ENCODE results near the gene RTN4RL2. TPM values are rescaled to one million over a fixed set of nuclear protein-coding genes. Genes with fewer than 3 reads are reported as not detected.

Gene RTN4RL2
- total and polyA plus RNA-seq, 9 of the 15 experiments (the other 6 are each of a cell fraction or from before 2014, with no cell fraction given): 0.06 to 1.9 (median 0.34) TPM; not detected in 4

DNA sequence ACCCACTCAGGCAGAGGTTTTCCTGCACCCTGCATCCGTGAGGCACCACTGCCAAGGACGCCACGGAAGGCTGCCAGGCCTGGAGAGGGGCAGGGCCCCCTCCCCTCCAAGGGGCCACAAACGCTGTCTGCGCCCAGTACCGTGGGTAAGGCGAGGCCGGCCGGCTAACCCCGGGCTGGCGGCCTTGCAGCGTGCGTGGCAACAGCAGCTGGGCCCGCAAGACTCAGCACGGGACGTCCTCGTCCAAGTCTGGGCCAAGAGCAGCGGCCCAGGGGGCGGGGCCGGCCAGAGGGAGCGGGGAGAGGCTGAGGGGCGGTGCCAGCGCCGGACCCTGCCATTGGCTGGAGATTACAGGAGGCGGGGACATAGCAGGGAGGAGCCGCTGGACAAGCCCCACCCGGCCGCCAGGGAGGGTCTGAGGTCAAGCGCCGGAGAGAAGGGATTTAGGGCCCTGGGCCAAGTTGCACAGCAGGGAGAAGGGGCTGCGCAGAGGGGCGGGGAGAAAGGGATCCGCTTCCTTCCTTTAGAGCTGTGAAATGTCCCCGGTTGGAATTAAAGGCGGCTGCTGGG is 39.2 kb downstream of the RTN4RL2 start (continued):
- TF ChIP-seq NFYB (IDR thresholded peaks at IDR 0.05; ENCODE audit: extremely low read depth, insufficient read length): peak; percentile 68
- TF ChIP-seq HDAC2 (IDR thresholded peaks at IDR 0.05): 0 out of 2 replicates have a peak, but pooled peaks have one; percentile 41
- TF ChIP-seq XRCC5 (IDR thresholded peaks at IDR 0.05; ENCODE audit: low read depth, low read length): 0 out of 2 replicates have a peak, but pooled peaks have one; percentile 34
- TF ChIP-seq SP1 (CRISPR knock-in tag; IDR thresholded peaks at IDR 0.05): peak; percentile 71
- TF ChIP-seq, protein P1, sequence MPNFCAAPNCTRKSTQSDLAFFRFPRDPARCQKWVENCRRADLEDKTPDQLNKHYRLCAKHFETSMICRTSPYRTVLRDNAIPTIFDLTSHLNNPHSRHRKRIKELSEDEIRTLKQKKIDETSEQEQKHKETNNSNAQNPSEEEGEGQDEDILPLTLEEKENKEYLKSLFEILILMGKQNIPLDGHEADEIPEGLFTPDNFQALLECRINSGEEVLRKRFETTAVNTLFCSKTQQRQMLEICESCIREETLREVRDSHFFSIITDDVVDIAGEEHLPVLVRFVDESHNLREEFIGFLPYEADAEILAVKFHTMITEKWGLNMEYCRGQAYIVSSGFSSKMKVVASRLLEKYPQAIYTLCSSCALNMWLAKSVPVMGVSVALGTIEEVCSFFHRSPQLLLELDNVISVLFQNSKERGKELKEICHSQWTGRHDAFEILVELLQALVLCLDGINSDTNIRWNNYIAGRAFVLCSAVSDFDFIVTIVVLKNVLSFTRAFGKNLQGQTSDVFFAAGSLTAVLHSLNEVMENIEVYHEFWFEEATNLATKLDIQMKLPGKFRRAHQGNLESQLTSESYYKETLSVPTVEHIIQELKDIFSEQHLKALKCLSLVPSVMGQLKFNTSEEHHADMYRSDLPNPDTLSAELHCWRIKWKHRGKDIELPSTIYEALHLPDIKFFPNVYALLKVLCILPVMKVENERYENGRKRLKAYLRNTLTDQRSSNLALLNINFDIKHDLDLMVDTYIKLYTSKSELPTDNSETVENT (CRISPR knock-in tag; IDR thresholded peaks at IDR 0.05): no peak
- no peak for TF ChIP-seq ZNF311 (CRISPR knock-in tag; IDR thresholded peaks at IDR 0.05)
- TF ChIP-seq BHLHE40 (IDR thresholded peaks at IDR 0.05; ENCODE audit: low read length): peak; percentile 79
- no peak for TF ChIP-seq NR4A1 (CRISPR knock-in tag; IDR thresholded peaks at IDR 0.05)
- TF ChIP-seq NR4A1 (tag; IDR thresholded peaks at IDR 0.05): no peak
- TF ChIP-seq CREB1 (IDR thresholded peaks at IDR 0.05): no peak
- no peak for TF ChIP-seq CREB1 (CRISPR knock-in tag; IDR thresholded peaks at IDR 0.05)
- no peak for TF ChIP-seq ETV6 (IDR thresholded peaks at IDR 0.05; ENCODE audit: borderline replicate concordance in 1 of 2, low read depth in 2 of 2, low read length in 1 of 2)
- TF ChIP-seq ETV6 (CRISPR knock-in tag; IDR thresholded peaks at IDR 0.05; ENCODE audit: borderline replicate concordance): no peak
- TF ChIP-seq GABPB1 (CRISPR knock-in tag; IDR thresholded peaks at IDR 0.05): peak; percentile 13; the same call in 1 of the 2 replicates
- TF ChIP-seq ZNF778 (CRISPR knock-in tag; IDR thresholded peaks at IDR 0.05): no peak
- TF ChIP-seq, protein P2, sequence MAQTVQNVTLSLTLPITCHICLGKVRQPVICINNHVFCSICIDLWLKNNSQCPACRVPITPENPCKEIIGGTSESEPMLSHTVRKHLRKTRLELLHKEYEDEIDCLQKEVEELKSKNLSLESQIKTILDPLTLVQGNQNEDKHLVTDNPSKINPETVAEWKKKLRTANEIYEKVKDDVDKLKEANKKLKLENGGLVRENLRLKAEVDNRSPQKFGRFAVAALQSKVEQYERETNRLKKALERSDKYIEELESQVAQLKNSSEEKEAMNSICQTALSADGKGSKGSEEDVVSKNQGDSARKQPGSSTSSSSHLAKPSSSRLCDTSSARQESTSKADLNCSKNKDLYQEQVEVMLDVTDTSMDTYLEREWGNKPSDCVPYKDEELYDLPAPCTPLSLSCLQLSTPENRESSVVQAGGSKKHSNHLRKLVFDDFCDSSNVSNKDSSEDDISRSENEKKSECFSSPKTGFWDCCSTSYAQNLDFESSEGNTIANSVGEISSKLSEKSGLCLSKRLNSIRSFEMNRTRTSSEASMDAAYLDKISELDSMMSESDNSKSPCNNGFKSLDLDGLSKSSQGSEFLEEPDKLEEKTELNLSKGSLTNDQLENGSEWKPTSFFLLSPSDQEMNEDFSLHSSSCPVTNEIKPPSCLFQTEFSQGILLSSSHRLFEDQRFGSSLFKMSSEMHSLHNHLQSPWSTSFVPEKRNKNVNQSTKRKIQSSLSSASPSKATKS (CRISPR knock-in tag; IDR thresholded peaks at IDR 0.05): no peak
- TF ChIP-seq MBD2 (IDR thresholded peaks at IDR 0.05; ENCODE audit: borderline replicate concordance, low read depth): 0 out of 2 replicates have a peak, but pooled peaks have one; percentile 32
- TF ChIP-seq ZNF239 (CRISPR knock-in tag; IDR thresholded peaks at IDR 0.05): no peak
- TF ChIP-seq JUND (IDR thresholded peaks at IDR 0.05; ENCODE audit: borderline replicate concordance, low read depth, low read length): peak; percentile 16; the same call in 1 of the 2 replicates
- TF ChIP-seq JUND (tag; IDR thresholded peaks at IDR 0.05; ENCODE audit: borderline replicate concordance, low read depth, low read length): no peak; the same call in 2 of the 3 replicates
- TF ChIP-seq BRD9 (IDR thresholded peaks at IDR 0.05; ENCODE audit: low read depth, partially characterized antibody): no peak
- TF ChIP-seq HMGN3 (IDR thresholded peaks at IDR 0.05; ENCODE audit: borderline replicate concordance, extremely low read depth, insufficient read length, low read depth, low read length): peak; percentile 73
- TF ChIP-seq KDM5B (IDR thresholded peaks at IDR 0.05; ENCODE audit: insufficient replicate concordance, low read depth, low read length): no peak
- TF ChIP-seq MAZ (CRISPR knock-in tag; conservative IDR thresholded peaks at IDR 0.05 in 1 of 2, IDR thresholded peaks at IDR 0.05 in 1 of 2): peak in 1 of 2 experiments; percentile 96; a peak in 3 of 4 replicates
- TF ChIP-seq SRF (CRISPR knock-in tag; IDR thresholded peaks at IDR 0.05): peak in 1 of 2 experiments; percentile 90; a peak in 2 of 4 replicates
- peak; percentile 24 for TF ChIP-seq RBM25 (IDR thresholded peaks at IDR 0.05; ENCODE audit: low read depth, low read length, severe bottlenecking)
